ENCODE results near the gene ZNF420. TPM values are rescaled to one million over a fixed set of nuclear protein-coding genes. Genes with fewer than 3 reads are reported as not detected.

ZNF420 gene
- total RNA-seq (11.9 TPM), polyA plus RNA-seq (ENCODE audit: insufficient read depth, low read depth, low replicate concordance) (5.9 TPM)
- long read RNA-seq, donor 1, partial matches to known transcripts, result 0 of 28 reads
- long read RNA-seq, donor 1, other reads (novel, unspliced or antisense), result 24 of 28 reads
- long read RNA-seq, donor 2, partial matches to known transcripts, result 0 of 4 reads
- long read RNA-seq, donor 2, other reads (novel, unspliced or antisense), result 0 of 4 reads
- long read RNA-seq, donor 3, partial matches to known transcripts, result 0 of 2 reads
- long read RNA-seq, donor 3, other reads (novel, unspliced or antisense), result 0 of 2 reads
- long read RNA-seq, donor 4, partial matches to known transcripts, result 0 of 3 reads
- long read RNA-seq, donor 4, other reads (novel, unspliced or antisense), result 0 of 3 reads
- long read RNA-seq, donor 5, result 0 reads
- long read RNA-seq, donor 6, partial matches to known transcripts, result 0 of 4 reads
- long read RNA-seq, donor 6, other reads (novel, unspliced or antisense), result 0 of 4 reads
- long read RNA-seq, donor 7, partial matches to known transcripts, result 0 of 8 reads
- long read RNA-seq, donor 7, other reads (novel, unspliced or antisense), result 5 of 8 reads
- long read RNA-seq, donor 8, partial matches to known transcripts, result 12 of 36 reads
- long read RNA-seq, donor 8, other reads (novel, unspliced or antisense), result 21 of 36 reads
- long read RNA-seq, donor 9, partial matches to known transcripts, result 0 of 5 reads
- long read RNA-seq, donor 9, other reads (novel, unspliced or antisense), result 0 of 5 reads
- long read RNA-seq, donor 10, result 0 reads

GRCh38 chr19:37077934-37078716, at the start of gene ZNF420:
TSS of gene ZNF420 (plus strand) at chr19:37078433. CDS start at chr19:37089119, 10,686 bp downstream.
- Histone ChIP-seq H3K27me3 (ENCODE audit: control insufficient read depth, insufficient read depth, low read length) (no peaks in the 10 kb centered on the region), H3K9ac (ENCODE audit: low read length in 3 of 3) (peak within 1 kb of the TSS; percentile 97 to 100 (median 97)), H3K36me3 (ENCODE audit: control insufficient read depth in 2 of 3, insufficient read depth in 3 of 3, low read length in 3 of 3) (no peaks in the 10 kb centered on the region), H3K9me3 (ENCODE audit: control insufficient read depth in 2 of 3, insufficient read depth in 1 of 3, low read length in 3 of 3) (peaks cover 0 to 10% (median 3%) of the 10 kb centered on the region in 3 donors), H3K27ac (ENCODE audit: low read depth in 2 of 2, low read length in 2 of 2) (peak within 1 kb of the TSS; percentile 85 to 87), H3K4me1 (ENCODE audit: control insufficient read depth in 2 of 3, insufficient read depth in 2 of 3, low read depth in 1 of 3, low read length in 3 of 3) (peaks cover 0 to 9% (median 6%) of the 10 kb centered on the region in 3 donors), H3K4me3 (ENCODE audit: low read length in 3 of 3) (peak within 1 kb of the TSS; percentile 98 to 100 (median 100))
- DNase-seq (peak; percentile 98 to 99 (median 98)), FAIRE-seq (peak; percentile 8)
- no peak for TF ChIP-seq CTCF (IDR thresholded peaks at IDR 0.05; ENCODE audit: borderline replicate concordance, extremely low read depth, insufficient read depth)
- intact Hi-C loops (cut with DNase I), result no loop called here

- peaks cover 0 to 2% (median 0%) of the 10 kb centered on the region in 3 donors for H3K9me3 ChIP-seq (ENCODE audit: control insufficient read depth in 2 of 3, insufficient read depth in 1 of 3, low read length in 3 of 3)
- intact Hi-C loops (cut with DNase I), result no loop called here
- H3K4me3 ChIP-seq (ENCODE audit: low read length in 3 of 3), result no peak overlapping the region
- no peaks in the 10 kb centered on the region for H3K4me1 ChIP-seq (ENCODE audit: control insufficient read depth in 2 of 3, insufficient read depth in 2 of 3, low read depth in 1 of 3, low read length in 3 of 3)
- no peak overlapping the region for H3K27ac ChIP-seq (ENCODE audit: low read depth in 2 of 2, low read length in 2 of 2)
- H3K27me3 ChIP-seq (ENCODE audit: control insufficient read depth, insufficient read depth, low read length), result no peaks in the 10 kb centered on the region
- no peak for TF ChIP-seq CTCF (IDR thresholded peaks at IDR 0.05; ENCODE audit: borderline replicate concordance, extremely low read depth, insufficient read depth)
- H3K36me3 ChIP-seq (ENCODE audit: control insufficient read depth in 2 of 3, insufficient read depth in 3 of 3, low read length in 3 of 3), result no peaks in the 10 kb centered on the region
- FAIRE-seq (no peak), DNase-seq (no peak)
- no peak overlapping the region for H3K9ac ChIP-seq (ENCODE audit: low read length in 3 of 3)
Observed at GRCh38 chr19:37045140-37045539, 33.1 kb upstream of the ZNF420 start.

GRCh38 chr19:37055330-37055729, 22.9 kb upstream of the ZNF420 start:
- H3K9me3 ChIP-seq (ENCODE audit: control insufficient read depth in 2 of 3, insufficient read depth in 1 of 3, low read length in 3 of 3), result peaks cover 0 to 16% (median 1%) of the 10 kb centered on the region in 3 donors
- intact Hi-C loops (cut with DNase I), result no loop called here
- H3K4me1 ChIP-seq (ENCODE audit: control insufficient read depth in 2 of 3, insufficient read depth in 2 of 3, low read depth in 1 of 3, low read length in 3 of 3), result no peaks in the 10 kb centered on the region
- no peak for TF ChIP-seq CTCF (IDR thresholded peaks at IDR 0.05; ENCODE audit: borderline replicate concordance, extremely low read depth, insufficient read depth)
- FAIRE-seq, result no peak
- no peak overlapping the region for H3K9ac ChIP-seq (ENCODE audit: low read length in 3 of 3)
- DNase-seq, result no peak
- H3K27me3 ChIP-seq (ENCODE audit: control insufficient read depth, insufficient read depth, low read length), result no peaks in the 10 kb centered on the region
- no peak overlapping the region for H3K27ac ChIP-seq (ENCODE audit: low read depth in 2 of 2, low read length in 2 of 2)
- no peaks in the 10 kb centered on the region for H3K36me3 ChIP-seq (ENCODE audit: control insufficient read depth in 2 of 3, insufficient read depth in 3 of 3, low read length in 3 of 3)
- H3K4me3 ChIP-seq (ENCODE audit: low read length in 3 of 3), result no peak overlapping the region

All from kidney (tissue), 22 donors.